ENCODE data around the gene PAPOLB.
"Not testable (repeated sequence)": the region's sequence is repeated elsewhere in the genome, so short reads cannot be mapped to it uniquely, and the experiment has no call there.

Gene PAPOLB

GRCh38 chr7:4861673-4862072 lies at the start of gene PAPOLB:
TSS of gene PAPOLB (minus strand) at chr7:4862030. CDS start at chr7:4861810, 220 bp downstream.
- no peak for DNase-seq (ENCODE audit: low read depth in 2 of 2)

- DNase-seq (ENCODE audit: low read depth in 2 of 2): no peak
Measured at GRCh38 chr7:4911111-4911828, 49.4 kb upstream of the PAPOLB start.

GRCh38 chr7:4906682-4907081 lies 44.9 kb upstream of the PAPOLB start:
- no peak for DNase-seq (ENCODE audit: low read depth in 2 of 2)

- DNase-seq (ENCODE audit: low read depth in 2 of 2): no peak
Measured at GRCh38 chr7:4905171-4905570, 43.3 kb upstream of the PAPOLB start.

GRCh38 chr7:4904346-4904745 lies 42.5 kb upstream of the PAPOLB start:
- no peak for DNase-seq (ENCODE audit: low read depth in 2 of 2)

GRCh38 chr7:4895766-4896165 lies 33.9 kb upstream of the PAPOLB start:
- no peak for DNase-seq (ENCODE audit: low read depth in 2 of 2)

- DNase-seq (ENCODE audit: low read depth in 2 of 2): no peak
Measured at GRCh38 chr7:4894482-4894881, 32.7 kb upstream of the PAPOLB start.

GRCh38 chr7:4893929-4894475 lies 32.2 kb upstream of the PAPOLB start:
- DNase-seq (ENCODE audit: low read depth in 2 of 2): no peak

GRCh38 chr7:4893188-4893587 lies 31.4 kb upstream of the PAPOLB start:
- DNase-seq (ENCODE audit: low read depth in 2 of 2): not testable (repeated sequence)

GRCh38 chr7:4891522-4891921 lies 29.7 kb upstream of the PAPOLB start:
- DNase-seq (ENCODE audit: low read depth in 2 of 2): not testable (repeated sequence)

- no peak for DNase-seq (ENCODE audit: low read depth in 2 of 2)
Measured at GRCh38 chr7:4889682-4890081, 27.9 kb upstream of the PAPOLB start.

- DNase-seq (ENCODE audit: low read depth in 2 of 2): no peak
Measured at GRCh38 chr7:4888161-4888560, 26.3 kb upstream of the PAPOLB start.

- no peak for DNase-seq (ENCODE audit: low read depth in 2 of 2)
Measured at GRCh38 chr7:4886671-4887070, 24.8 kb upstream of the PAPOLB start.

GRCh38 chr7:4885317-4885807 lies 23.5 kb upstream of the PAPOLB start:
- DNase-seq (ENCODE audit: low read depth in 2 of 2): no peak

- no peak for DNase-seq (ENCODE audit: low read depth in 2 of 2)
Measured at GRCh38 chr7:4884164-4884563, 22.3 kb upstream of the PAPOLB start.

- peak; percentile 53 to 70 for DNase-seq (ENCODE audit: low read depth in 2 of 2)
Measured at GRCh38 chr7:4883372-4884144, 21.7 kb upstream of the PAPOLB start, which contains the start of gene RADIL. TSS of gene RADIL (minus strand) at chr7:4883716. CDS start at chr7:4878139, 5,577 bp downstream.

- DNase-seq (ENCODE audit: low read depth in 2 of 2): no peak
Measured at GRCh38 chr7:4883033-4883371, 21.2 kb upstream of the PAPOLB start.

- DNase-seq (ENCODE audit: low read depth in 2 of 2): no peak
Measured at GRCh38 chr7:4882169-4883032, 20.6 kb upstream of the PAPOLB start.

- DNase-seq (ENCODE audit: low read depth in 2 of 2): no peak
Measured at GRCh38 chr7:4880218-4880617, 18.4 kb upstream of the PAPOLB start.

- no peak for DNase-seq (ENCODE audit: low read depth in 2 of 2)
Measured at GRCh38 chr7:4879396-4880081, 17.7 kb upstream of the PAPOLB start.
